Measurements from ENCODE around the gene NADK2.
"Not testable (repeated sequence)": the region's sequence is repeated elsewhere in the genome, so short reads cannot be mapped to it uniquely, and the experiment has no call there.

The NADK2 gene

GRCh38 chr5:36241631-36242533 is at the start of gene NADK2:
Gene NADK2 (minus strand): TSS chr5:36241925. CDS start chr5:36241798, 127 bp downstream.
- DNase-seq, result peak; percentile 96

GRCh38 chr5:36285837-36286615 is 44.3 kb upstream of the NADK2 start:
- no peak for DNase-seq

GRCh38 chr5:36283775-36284174 is 42.0 kb upstream of the NADK2 start:
- DNase-seq, result not testable (repeated sequence)

GRCh38 chr5:36281626-36282025 is 39.9 kb upstream of the NADK2 start:
- DNase-seq, result no peak

GRCh38 chr5:36279054-36279698 is 37.5 kb upstream of the NADK2 start:
- DNase-seq, result no peak

- DNase-seq, result no peak
Measured at GRCh38 chr5:36277521-36278176, 35.9 kb upstream of the NADK2 start.

- no peak for DNase-seq
Measured at GRCh38 chr5:36276864-36277263, 35.1 kb upstream of the NADK2 start.

- no peak for DNase-seq
Measured at GRCh38 chr5:36273809-36274526, 32.2 kb upstream of the NADK2 start.

- DNase-seq, result no peak
Measured at GRCh38 chr5:36272136-36272690, 30.5 kb upstream of the NADK2 start.

- DNase-seq, result no peak
Measured at GRCh38 chr5:36270876-36271575, 29.3 kb upstream of the NADK2 start.

GRCh38 chr5:36270175-36270574 is 28.4 kb upstream of the NADK2 start:
- DNase-seq, result no peak

GRCh38 chr5:36269478-36269877 is 27.8 kb upstream of the NADK2 start:
- DNase-seq, result no peak

- DNase-seq, result no peak
Measured at GRCh38 chr5:36267905-36268304, 26.2 kb upstream of the NADK2 start.

GRCh38 chr5:36264202-36264760 is 22.6 kb upstream of the NADK2 start:
- DNase-seq, result no peak

GRCh38 chr5:36261186-36261585 is 19.5 kb upstream of the NADK2 start:
- DNase-seq, result no peak

- DNase-seq, result no peak
Measured at GRCh38 chr5:36253575-36253974, 11.8 kb upstream of the NADK2 start.

- DNase-seq, result no peak
Measured at GRCh38 chr5:36252722-36253365, 11.1 kb upstream of the NADK2 start.

GRCh38 chr5:36251218-36251617 is 9.5 kb upstream of the NADK2 start:
- DNase-seq, result no peak

GRCh38 chr5:36250427-36250826 is 8.7 kb upstream of the NADK2 start:
- DNase-seq, result no peak

All from NCI-H2081 treated with DMSO at 0.1 percent for 48 hours (cell line).